Activated CD4-positive, alpha-beta T cell treated with anti-CD3 and anti-CD28 coated beads, Interleukin-2, Interleukin-4, amounts not matched to agents 100 ng/mL and 50 ng/mL, durations not matched to agents 16 hours and 8 hours (primary cell): ENCODE data around the gene AOC3.
"Not testable (repeated sequence)": the region's sequence is repeated elsewhere in the genome, so short reads cannot be mapped to it uniquely, and the experiment has no call there.

Experiments
- DNase-seq: peaks from one replicate; pipeline ENCODE4 v3.0.0-alpha.2; 2020; ENCODE audit warnings: low spot score

Gene AOC3

DNA sequence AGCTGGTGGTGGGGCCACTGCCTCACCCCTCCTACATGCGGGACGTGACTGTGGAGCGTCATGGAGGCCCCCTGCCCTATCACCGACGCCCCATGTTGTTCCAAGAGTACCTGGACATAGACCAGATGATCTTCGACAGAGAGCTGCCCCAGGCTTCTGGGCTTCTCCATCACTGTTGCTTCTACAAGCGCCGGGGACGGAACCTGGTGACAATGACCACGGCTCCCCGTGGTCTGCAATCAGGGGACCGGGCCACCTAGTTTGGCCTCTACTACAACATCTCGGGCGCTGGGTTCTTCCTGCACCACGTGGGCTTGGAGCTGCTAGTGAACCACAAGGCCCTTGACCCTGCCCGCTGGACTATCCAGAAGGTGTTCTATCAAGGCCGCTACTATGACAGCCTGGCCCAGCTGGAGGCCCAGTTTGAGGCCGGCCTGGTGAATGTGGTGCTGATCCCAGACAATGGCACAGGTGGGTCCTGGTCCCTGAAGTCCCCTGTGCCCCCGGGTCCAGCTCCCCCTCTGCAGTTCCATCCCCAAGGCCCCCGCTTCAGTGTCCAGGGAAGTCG is 16.8 kb downstream of the AOC3 start:
- not testable (repeated sequence) for DNase-seq

DNA sequence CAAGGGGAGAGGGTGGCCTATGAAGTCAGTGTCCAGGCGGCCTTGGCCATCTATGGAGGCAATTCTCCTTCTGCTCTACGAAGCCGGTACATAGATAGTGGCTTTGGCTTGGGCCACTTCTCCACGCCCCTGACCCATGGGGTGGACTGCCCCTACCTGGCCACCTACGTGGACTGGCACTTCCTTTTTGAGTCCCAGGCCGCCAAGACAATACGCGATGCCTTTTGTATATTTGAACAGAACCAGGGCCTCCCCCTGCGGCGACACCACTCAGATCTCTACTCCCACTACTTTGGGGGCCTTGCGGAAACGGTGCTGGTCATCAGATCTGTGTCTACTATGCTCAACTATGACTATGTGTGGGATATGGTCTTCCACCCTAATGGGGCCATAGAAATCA is 17.3 kb downstream of the AOC3 start:
- DNase-seq, result no peak

DNA sequence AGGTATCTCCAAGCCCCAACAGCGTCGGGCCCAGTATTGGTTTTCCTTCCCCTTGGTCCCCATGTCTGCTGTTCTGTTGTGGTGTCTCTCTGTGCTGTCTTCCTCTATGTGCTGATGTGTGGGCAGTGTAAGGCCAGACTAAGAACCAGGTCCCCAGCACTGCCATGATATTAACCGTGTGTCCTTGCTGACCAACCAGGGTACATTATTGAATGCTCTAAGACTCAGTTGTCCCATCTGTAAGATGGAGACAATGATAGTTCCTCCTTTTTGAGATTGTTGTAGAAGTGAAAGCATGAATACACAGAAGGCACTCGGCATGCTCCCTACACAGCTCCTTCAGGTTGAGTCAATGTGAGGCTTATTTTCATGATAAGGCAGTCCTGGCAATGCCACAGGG is 20.6 kb downstream of the AOC3 start:
- no peak for DNase-seq

DNA sequence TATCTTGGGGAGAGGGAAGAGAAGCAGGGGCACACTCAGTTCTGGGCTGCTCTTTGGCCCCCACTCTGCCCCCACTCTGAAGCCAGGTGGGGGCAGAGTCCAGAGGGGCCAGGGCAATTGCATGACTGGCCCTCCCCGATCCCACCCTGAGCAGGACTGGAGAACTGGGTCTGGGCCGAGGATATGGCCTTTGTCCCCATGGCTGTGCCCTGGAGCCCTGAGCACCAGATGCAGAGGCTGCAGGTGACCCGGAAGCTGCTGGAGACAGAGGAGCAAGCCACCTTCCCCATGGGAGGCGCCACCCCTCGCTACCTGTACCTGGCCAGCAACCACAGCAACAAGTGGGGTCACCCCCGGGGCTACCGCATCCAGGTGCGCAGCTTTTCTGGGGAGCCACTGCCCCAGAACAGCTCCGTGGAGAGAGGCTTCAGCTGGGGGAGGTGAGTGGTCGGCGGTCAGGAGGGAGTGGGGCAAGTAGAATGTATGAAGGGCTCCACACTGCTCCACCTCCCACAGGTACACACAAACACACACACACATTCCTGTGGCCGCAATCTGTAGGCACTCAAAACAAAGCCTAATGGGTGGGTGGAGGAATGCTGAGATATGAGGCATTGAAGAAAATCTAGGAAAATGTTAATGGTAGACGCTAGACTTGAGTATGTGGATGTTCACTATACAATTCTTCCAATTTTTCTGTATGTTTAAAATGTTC is 21.4 kb downstream of the AOC3 start:
- DNase-seq, result no peak

DNA sequence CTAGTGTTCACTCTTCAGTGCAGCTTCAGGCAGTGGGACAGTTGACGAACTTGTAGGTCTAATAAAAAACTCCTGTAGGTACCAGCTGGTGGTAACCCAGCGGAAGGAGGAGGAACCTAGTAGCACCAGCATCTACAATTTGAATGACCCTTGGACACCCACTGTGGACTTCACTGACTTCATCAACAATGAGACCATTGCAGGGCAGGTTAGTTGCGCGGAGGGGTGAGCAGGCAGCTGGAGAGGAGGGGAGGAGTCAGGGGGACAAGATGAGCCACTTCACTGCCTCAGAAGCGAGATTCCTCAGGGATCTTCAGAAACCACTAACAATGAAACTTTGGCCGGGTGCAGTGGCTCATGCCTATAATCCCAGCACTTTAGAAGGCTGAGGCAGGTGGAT is 22.3 kb downstream of the AOC3 start:
- DNase-seq, result no peak

DNA sequence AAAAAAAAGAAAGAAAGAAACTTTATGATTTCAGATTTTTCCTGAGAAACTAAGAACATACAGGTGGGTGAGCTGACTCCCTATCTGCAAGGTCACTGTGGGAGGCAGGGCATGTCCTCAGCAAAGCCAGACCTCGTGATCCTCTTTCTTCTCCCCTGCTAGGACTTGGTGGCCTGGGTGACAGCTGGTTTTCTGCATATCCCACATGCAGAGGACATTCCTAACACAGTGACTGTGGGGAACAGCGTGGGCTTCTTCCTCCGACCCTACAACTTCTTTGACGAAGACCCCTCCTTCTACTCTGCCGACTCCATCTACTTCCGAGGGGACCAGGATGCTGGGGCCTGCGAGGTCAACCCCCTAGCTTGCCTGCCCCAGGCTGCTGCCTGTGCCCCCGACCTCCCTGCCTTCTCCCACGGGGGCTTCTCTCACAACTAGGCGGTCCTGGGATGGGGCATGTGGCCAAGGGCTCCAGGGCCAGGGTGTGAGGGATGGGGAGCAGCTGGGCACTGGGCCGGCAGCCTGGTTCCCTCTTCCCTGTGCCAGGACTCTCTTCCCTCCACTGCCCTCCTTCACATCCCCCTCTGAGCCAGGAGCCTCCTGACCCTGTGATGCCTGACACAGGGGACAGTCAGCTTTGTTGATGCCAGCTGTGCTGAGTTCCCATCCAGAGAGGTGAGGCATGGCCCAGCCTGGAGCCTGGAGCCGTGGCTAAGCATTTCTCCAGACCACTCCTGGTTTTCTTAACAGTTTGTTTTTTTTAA is 23.1 kb downstream of the AOC3 start:
- not testable (repeated sequence) for DNase-seq

DNA sequence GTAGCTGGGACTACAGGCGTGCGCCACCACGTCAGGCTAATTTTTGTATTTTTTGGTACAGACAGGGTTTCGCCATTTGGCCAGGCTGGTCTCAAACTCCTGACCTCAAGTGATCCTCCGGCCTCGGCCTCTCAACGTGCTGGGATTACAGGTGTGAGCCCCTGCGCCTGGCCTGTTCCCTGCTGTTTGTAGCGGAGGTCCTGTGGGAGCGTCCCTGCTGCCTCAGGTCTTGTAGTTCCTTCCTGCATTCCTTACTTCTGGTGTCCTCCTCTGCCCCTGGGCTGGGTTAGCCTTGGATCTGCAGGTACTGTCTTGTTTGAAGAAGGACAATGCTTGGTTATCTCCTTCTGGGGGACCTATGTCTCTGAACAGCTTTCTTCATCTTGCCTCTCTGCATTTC is 26.0 kb downstream of the AOC3 start:
- DNase-seq, result no peak

DNA sequence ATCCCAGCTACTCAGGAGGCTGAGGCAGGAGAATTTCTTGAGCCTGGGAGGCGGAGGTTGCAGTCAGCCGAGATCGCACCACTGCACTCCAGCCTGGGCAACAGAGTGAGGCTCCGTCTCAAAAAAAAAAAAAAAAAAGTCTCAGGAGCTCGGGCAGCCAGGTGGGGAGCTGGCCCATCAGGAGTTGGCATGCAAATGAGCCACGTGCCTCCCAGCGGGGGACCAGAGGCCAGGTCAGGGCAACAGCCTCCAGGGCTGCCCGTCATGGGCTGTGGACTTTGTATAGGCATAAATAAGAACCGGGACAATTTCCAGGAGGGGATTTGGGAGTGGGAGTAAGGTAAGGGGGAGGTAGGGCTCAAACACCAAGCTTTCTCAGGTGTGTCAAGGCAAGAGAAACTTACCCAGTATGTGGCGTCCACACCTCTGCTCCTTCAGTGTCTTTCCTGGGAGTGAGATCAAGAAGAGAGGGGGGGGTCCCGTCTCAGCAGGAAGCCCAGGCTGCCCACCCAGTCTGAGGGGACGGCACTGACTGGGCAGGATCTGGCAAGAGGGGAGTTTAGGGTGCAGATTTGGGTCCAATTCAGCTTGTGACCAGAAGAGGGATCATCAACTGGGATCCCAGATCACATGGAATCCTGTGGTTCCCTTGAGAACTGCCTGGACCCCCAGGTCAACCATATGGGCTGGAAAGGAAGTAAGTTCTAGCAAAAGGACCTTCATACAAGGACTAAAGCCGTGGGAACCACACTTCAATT is 27.3 kb downstream of the AOC3 start:
- no peak for DNase-seq

DNA sequence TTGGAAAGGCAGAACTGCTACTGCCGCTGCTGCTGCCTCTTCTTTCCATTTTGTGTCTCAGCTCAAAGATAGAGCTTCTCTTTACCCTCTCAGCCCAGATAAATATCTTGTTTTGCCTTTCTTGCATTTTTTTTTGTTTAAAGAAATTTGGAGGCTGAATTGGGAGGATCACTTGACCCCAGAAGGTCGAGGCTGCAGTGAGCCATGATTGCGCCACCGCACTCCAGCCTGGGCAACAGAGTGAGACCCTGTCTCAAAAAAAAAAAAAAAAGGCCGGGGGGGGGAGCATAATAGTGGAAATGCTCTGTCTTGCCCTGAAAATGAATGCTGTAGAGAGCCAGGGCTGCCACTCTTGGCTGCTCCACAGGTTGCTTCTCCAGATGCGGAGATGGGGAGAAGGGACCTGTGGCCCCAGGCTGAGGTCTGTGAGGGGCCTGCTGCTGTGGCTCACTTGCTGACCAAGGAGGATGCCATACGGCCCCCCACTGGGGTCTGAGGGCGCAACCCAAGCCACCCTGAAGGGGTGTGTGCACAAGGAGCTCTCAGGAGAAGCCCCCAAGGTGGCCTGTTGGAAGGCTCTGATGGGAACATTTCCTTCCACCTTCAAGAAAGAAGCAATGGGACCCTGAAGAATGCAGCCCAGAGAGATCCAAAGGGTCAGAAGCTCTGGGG is 28.1 kb downstream of the AOC3 start:
- DNase-seq, result no peak

DNA sequence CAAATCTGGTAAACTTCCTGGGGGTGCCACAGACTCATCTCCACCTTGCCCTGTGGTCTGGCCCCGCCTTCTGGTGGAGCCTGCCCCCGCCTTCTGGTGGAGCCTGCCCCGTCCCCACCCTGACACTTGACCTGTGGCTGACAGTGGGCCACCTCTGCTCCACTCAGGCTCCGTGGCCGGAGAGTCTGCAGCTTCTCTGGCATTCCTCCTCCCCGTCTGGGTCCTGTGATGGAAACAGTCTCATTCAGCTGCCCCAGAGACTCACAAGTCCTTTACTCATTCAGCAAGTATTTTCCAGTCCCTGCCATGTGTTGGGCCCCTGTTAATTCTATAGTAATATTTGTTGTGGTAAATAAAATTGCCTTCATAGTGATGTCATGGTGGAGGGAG is 28.6 kb downstream of the AOC3 start:
- DNase-seq, result no peak

DNA sequence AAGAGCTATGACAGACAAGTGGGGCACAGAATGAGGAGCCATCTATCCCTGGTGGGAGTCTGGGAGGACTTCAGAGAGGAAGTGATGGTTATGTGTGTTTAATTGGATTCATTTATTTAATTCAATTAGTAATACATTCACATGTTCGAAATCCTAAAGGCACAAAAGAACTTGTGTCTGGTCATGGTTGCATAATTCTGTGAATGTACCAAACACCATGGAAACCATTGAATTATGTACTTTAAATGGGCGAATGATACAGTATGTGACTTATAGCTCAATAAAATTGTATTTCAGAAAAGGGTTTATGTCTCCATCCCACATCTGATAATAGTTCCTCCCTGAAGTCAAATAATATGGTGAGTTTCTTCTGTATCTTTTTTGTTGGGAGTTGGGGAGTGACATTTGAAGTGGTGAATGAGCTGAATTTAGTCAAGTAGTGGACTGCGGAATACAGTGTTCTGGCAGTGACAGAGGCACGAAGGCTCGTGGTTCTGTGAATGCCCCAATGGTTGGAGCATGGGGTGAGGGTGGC is 29.8 kb downstream of the AOC3 start:
- no peak for DNase-seq

DNA sequence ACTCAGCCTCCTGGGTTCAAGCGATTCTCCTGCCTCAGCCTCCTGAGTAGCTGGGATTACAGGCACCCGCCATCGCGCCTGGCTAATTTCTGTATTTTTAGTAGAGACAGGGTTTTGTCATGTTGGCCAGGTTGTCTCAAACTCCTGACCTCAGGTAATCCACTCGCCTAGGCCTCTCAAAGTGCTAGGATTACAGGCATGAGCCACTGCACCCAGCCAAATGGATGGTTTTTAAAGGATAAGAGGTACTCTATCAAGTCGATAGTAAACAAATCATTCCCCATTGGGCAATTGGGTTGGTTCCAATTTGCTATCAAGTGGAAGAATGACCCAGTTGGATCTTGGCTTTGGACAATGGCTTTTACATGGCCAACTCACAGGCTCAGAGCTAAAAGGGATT is 30.7 kb downstream of the AOC3 start:
- not testable (repeated sequence) for DNase-seq

DNA sequence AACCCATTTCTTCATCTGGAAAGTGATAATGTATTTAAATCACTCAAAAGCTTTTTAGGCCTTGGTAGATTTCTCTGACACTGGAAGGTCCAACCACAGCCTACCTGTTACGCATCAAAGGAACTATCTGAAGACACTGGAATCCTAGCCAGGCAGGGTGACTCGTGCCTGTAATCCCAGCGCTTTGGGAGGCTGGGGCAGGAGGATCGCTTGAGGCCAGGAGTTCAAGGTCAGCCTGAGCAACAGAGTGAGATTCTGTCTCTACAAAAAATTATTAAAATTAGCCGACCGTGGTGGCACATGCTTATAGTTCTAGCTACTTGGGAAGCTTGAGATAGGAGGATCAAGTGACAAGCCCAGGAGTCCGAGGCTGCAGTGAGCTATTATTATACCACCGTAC is 31.2 kb downstream of the AOC3 start:
- DNase-seq, result no peak

DNA sequence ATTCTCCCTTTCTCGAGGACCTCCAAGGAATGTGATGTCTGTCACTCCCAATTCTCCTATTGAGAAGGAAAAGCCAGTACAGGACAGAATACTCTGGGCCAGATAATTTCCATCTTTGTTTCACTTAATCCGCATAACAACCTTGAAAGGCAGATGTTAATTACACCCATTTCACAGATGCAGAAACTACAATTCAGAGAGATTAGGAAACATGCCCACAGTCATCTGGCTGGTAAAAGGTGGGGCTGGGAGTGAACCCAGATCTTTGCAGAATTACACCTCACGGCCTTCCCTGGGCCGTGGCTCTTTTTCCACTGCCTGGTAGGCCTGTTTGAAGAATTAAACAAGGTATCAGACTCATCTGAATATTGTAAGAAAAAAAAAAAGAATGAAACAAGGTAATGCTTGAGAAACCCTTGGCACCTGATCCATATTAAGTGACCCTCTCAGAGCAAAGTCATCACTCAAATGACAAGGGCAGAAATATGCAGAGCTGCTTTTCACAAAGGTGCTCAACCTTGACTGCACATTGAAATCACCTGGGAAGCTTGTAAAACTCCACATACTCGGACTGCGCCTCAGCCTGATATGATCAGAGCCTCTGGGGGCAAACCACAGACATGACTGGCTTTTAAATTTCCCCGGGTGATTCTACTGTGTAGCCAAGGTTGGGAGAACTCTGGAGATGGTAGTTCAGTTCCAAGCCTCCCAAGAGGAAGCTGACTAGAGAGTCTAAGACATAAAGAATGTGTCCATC is 33.0 kb downstream of the AOC3 start:
- DNase-seq, result no peak

DNA sequence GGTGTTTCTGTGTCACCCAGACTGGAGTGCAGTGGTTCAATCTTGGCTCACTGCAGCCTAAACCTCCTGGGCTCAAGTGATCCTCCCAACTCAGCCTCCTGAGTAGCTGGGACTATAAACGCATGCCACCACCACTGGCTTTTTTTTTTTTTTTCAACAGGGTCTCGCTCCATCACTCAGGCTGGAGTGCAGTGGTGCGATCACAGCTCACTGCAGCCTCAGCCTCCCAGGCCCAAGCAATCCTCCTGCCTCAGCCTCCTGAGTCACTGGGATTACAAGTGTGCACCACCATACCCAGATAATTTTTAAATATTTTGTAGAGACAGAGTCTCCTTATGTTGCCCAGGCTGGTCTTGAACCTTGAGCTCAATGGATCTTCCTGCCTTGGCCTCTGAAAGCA is 34.8 kb downstream of the AOC3 start:
- DNase-seq, result not testable (repeated sequence)

DNA sequence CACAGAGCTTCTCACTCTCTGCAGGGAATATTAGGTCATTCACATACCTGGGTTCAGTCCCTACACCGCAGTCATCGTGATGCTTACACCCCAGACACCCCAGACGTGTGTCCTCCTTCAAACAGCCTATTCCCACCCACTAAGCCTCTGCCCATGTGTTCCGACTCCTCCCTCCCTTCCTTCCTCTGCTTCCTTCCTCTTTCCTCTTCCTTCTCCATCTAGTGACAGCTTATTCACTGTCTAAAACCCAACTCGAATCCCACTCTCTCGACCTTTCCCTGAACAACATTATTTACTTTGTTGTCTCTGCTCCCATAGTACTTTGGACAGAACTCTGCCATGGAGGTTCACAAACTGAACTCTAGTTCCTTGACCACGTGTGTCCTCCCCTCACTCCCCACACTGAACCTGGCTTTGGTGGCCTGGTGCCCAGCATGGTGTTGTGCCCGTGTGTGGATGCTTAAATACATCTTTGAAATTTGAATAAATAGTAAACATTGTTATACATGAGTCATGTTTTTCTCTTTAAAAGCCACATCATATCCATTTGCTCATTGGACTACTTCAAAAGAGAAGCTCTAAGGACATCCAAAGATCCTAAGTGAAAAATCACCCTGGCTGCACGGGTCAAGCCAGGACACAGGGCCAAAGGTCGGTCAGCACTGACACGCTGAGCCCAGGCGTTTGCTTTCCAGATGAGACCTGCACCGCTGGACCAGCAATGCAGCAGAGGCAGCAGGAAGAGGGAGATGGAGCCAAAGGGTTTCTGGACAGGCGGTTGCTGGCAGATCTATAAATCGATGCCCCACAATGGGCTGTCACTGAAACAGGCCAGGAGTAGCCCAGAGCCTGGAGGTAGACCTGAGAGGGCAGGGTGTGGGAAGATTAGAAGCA is 35.5 kb downstream of the AOC3 start:
- no peak for DNase-seq

DNA sequence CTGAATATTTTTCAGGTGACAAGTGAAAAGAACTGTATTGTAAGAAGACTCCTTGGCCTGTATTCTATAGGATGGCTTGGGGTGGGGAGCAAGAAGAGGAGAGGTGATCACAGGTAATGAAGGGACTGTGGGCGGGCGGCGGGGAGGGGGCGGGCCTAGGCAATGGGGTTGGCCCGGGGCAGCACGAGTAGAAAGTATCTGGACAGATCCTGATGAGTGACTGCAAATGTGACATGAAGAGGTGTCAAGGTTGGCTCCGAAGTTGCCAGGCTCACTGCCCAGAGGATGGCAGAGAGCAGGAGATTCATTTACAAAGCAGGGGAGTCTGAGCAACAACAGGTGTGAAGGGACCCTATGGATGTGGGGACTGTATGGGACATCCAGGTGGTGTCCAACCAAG is 38.8 kb downstream of the AOC3 start:
- no peak for DNase-seq

DNA sequence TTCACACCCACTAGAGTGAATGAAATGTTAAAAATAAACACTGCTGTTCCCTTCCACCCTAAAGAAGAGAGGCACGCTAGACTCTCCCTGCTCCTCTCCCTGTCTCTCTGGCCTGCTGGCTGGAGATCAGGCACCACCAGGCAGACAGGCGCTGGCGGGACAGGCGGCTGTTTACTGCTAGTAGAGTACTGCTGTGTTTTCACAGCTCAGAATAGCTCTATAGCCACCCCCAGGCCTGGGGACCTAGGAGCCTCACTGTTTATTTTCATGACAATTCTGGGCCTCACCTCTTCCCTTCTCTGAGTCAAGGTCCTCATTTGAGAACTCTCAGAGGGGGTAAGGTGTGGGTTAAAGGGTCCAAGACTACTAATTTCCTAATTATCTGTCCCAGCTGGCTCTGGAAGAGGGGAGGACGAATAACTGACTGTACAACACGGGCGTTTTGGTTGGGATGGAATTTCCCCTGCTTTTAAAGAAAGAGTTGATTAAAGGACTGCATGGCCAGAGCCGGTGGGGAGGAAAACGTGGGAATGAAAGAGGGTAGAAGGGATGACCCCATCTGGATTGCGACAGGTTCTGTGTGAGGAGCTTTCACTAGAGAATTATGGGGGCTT is 40.6 kb downstream of the AOC3 start:
- no peak for DNase-seq

DNA sequence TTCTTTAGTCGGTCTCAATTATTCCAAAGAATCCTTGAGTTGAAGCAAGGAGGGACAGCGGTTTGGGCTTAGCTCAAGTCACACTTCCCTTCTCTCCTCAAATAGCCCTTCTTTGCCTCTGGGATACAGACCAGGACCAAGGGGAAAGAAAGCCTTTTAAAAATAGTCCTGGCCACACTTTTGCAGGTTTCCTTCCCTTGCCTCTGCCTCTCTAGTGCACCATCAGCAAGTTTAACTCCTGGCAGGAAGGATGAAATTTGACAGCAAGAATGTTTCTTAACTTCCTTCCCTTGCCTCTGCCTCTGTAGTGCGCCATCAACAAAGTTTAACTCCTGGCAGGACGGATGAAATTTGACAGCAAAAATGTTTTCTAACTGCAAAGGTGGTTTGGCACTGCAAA is 42.4 kb downstream of the AOC3 start:
- no peak for DNase-seq
